ENCODE results near the gene CHKB.

DNA sequence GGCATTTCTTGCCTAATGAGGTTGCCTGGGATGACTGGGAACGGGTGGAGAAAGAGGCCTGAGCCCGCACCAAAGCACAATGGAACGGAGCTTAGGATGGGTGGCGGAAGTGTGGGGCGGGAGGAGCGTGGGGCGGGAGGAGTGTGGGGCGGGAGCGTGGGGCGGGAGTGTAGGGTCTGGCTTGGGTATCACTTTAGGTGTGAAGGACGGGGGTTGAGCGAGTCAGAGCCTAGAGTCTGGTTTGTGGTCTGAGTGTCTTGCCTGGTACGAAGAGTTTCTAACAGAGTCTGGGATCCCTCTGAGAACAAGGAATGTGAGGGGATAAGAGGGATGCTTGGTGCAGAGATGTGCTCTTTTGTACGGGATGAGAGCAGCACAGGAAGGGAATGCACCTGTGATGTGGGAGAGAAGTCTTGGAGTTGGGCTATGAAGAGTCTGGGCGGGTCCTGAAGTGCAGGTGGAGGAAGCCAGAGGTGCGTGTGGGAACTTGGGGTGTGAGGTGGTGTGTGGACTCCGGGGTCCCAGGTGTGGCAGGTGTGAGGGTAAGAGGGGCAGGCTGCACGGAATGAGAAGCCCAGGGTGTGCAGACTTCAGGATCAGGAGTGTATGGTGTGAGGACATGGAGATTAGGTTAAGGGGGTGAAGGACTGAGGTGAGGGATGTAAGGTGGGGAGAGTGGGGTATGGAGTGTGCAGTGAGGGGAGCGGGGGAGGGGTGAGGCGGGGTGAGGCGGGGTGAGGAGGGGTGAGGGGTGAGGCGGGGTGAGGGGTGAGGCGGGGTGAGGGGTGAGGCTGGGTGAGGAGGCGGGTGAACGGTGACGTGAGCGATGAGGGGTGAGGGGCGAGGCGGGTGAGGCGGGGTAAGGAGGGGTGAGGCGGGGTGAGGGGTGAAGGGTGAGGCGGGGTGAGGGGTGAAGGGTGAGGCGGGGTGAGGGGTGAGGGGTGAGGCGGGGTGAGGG lies 21.0 kb downstream of the CHKB start:
- TF ChIP-seq POLR2A (IDR thresholded peaks at IDR 0.05; ENCODE audit: low read length) (no peak), GATA1 (IDR thresholded peaks at IDR 0.05; ENCODE audit: low read depth, low read length) (no peak)
